HG03378 (cell line): ENCODE results near the gene CARD10.
"Not testable (repeated sequence)": the region's sequence is repeated elsewhere in the genome, so short reads cannot be mapped to it uniquely, and the experiment has no call there.

Source experiments
- ATAC-seq: cut with Tn5 transposase; IDR thresholded peaks from one replicate; pipeline ENCODE4 v1.9.1; 2021; ENCODE audit warnings: mild to moderate bottlenecking, moderate library complexity; ENCODE audit not compliant: unreplicated experiment

The CARD10 gene

DNA sequence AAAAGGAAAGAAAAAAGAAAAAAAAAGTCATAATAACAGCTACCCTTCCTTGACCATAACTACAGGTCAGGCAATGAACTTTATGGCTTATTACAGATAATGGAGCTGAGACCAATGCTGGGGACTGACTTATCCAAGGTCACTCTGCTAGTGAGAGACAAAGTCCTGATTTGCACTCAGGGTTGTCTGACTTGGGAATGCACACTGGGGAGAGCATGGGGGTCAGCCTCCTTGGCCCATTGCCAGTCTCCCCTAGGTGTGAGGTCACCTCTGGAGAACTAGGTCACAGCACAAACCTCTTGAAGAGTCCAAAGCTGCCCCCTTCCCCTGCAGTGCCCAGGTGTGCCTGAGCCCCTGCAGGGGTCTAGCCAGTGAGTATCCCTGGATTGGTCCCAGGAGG lies 35.8 kb upstream of the CARD10 start:
- ATAC-seq: no peak

DNA sequence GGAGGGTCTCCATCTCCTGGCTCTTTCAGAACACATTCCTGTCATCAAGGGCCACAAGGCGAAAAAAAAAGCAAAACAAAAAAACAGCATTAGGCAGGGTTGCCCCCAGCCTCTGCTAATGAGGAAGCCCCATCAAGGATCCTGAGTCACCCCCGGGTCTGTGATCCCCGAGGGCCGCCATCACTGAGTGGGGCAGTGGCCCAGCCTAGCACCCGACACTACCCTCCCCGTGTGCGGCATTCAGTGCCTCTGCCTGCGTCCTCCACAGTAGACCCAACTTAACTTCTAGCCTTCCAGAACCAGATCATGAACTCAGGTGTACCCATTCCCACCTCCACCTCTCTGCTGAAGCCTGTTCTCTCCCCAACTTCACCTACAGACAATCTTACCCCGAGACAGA lies 34.5 kb upstream of the CARD10 start:
- no peak for ATAC-seq

DNA sequence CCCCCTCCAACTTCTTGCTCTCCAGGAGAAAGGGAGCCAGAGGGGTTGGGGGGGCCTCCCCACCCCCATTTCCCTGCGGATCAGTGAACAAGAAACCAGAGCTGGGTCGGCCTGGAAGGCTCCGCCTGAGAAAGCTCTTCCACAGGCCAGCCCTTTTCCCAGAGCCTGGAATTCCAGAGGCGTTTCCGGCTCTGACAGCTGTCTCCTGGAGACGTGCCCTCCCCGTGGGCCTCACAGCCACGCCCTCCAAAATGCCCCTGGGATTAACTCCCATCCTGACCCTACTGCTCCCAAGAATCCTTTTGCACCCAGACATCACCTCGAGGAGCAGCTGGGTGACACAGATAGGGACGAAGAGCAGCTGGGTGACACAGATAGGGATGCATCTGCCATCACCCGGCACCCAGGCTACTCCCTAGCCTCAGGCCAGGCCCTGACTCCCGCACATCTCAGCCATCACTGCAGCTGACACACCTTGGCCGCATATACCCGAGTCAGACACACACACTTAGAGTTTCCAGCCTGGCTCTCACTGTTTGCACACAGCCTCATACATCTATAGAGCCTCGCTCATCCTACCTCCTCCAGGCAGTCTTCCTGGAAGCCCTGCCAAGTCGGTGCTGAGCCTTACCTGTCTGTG lies 33.4 kb upstream of the CARD10 start:
- no peak for ATAC-seq

DNA sequence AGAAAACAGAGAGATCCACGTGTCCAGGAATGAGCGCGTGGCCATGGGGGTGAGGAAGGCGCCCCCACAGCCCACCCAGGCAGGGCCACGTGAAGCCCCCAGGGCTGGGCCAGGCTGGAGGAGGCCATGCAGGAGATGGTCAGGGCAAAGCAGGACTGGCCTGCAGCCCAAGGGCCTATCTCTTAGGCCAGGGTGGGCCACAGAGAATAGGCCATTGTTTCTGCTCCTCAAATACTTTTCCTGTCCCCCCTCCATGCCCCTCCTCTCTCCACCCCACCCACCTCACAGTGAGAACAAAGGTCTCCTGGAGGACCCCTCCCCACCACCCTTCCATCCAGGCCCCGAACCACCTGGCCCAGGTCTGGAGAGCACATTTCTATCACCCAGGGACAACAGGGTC lies 32.8 kb upstream of the CARD10 start:
- ATAC-seq: no peak

DNA sequence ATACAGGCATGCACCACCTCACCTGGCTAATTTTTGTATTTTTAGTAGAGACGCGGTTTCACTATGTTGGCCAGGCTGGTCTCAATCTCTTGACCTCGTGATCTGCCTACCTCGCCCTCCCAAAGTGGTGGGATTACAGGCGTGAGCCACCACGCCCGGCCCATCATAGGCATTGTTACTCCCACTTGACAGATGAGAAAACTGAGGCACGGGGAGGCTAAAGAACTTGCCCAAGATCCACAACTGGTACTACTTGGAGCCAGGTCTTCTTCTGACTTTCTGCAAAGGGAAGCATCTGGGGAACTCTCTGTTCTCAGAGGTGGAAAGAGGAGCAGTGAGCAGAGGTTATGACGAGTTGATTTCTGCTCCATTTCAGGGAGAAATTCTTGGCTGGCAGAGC lies 31.7 kb upstream of the CARD10 start:
- not testable (repeated sequence) for ATAC-seq

DNA sequence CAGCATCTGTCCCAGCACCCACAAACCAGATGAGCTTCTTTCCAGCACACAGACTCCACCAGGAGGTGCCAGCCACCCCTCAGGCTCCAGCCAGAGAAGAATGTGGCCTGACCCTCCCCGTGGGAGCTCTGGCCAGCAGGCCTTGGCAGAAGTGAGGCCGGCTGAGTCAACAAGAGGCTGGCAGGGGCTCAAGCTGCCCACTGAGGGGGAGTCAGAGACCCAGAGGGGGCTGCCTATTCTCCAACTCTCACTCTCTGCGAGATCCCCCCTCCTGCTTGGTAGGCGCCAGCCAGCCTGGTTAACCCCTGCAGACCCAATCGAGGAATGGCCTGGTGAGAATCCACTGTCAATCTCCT lies 30.5 kb upstream of the CARD10 start:
- ATAC-seq: no peak

DNA sequence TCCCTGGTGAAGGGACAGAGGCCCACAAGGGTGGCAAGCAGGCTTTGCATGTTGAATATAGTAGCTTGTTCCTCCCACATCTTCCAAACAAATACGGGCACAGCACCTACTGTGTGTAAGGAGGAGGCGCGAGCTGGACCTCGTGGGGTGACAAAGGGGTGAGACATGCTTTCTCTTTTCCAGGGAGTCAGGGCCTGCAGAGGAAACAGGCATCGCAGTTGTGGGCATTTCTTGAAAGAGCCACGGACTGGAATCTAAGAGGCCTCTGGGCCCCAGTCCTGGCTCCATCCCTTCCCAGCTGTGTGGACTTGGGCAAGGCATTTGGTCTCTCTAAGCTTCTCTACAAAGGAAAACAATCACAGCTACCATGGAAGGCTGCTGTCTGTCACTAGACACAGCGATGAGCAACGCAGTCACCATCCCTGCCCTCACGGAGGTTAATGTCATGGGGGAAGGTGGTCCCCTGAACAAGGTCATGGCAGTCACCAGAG lies 28.1 kb upstream of the CARD10 start:
- ATAC-seq: no peak

DNA sequence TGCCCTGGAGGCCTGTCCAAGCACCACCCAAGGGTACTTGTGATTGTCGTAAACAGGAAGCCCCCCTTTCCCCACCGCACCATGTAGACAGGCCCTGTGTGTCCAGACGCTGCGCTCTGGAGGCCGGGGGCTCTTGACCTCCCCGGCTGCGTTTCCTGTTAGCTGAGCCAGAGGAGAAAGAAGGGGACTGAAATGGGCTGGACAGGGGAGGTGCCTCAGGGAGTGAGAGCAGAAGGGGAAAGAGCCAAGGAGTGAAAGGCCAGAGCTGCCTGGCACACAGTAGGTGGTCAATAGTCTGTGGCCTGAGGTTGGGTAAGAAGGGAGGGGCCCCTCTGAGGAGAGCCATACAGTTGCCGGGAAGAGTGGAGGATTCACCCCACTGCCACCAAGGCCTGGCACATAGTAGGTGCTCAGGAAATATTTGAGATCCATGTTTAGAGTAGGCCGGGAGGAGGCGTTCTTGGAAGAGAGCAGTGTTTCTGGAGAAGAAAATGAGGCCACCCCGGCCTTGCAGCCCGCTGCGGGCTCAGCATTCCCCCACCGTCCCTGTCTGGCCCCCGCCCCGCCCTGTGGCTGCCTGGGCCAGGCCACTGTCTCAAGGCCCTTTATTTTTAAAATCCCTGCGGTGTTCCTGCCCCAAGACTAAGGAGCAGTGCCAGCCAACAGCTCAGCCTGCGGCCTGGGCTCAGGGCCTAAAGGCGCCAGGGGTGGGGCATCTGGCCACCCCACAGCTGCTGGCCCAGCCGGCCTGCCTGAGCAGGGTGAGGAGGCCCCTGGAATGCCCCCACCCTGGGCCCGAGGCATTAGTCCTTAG lies 27.4 kb upstream of the CARD10 start:
- ATAC-seq: no peak

DNA sequence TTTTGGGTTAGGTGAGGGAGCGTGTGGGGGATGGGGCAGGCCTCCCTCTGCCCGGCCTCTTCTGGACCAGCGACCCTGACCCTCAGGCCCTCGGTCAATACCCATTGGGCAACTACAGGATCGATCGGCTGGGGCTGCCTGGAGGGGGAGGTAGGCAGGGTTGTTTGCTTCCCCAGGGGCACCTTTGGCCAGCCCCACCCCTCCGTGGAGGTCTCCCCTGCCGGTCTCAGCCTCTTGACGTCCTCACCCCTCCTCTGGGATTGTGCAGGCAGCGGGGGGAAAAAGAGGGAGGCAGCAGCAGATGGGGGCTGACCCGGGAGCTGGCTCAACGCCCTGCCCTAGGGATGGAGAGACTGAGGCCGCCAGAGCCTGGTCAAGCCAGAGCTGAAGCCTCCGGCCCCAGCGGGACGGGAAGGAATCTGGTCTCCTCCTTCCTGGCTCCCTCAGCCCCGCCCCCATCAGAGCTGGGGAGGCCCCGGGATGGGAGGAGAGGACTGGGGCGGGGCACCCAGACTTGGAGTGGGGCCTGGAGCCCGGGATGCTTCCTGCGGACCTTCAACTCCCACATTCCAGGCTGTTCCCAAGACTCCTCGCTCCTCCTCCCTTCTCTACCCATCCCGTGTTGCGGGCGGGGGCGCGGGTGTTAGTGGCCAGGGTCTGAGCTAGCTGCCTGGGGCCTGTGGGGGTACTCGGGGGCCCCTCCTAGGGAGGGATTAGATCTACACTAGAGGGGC lies 26.7 kb upstream of the CARD10 start:
- no peak for ATAC-seq

DNA sequence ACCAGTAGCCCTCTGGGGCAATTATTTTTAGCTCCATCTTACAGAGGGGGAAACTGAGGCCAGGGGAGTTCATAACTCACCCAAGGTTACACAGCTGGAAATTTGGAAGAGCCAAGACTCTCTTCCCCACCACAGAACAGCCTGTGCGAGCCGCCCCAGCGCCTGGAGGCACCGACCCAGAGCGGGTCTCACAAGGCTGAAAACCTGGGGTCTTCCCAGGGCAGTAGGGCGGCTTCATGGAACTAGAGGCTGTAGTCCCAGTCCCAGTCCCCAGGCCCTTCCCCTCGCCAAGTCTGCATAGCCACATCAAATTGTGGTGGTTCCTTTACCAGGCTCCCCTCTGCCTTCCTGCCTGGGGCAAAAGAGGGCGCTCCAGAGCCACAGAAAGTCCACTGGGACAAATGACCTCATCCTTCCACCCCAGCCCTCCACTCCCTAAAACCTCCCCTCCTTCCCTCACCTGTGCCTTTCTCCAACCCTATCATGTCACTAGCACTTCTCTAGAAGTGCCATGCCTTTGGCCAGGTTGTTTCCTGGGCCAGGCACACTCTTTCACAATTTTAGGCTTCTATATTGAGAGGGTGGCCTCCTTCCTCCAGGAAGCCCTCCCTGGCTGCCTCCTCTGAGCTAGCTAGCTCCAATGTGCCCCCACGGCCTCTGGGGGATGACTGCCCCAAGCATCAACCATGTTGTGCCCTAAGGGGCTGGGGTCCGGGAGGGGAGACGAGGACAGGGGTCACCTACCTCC lies 25.9 kb upstream of the CARD10 start:
- ATAC-seq: no peak

DNA sequence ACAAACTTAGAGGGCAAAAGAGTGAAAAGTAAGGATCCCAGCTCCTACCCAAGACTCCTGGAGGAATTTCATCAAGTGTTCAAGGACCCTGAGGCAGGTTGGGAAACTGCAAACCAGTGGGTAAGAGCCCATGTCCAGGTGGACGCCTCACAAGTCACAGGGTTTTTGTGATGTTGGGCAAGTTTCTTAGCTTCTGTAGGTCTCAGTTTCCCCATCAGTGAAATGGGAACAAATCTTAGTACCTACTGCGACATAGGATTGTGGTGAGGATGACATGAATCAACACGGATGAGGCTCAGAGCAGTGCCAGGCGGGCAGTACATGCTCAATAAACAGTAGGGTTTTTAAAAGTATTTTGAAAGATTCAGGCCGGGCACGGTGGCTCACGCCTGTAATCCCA lies 23.7 kb upstream of the CARD10 start:
- ATAC-seq: no peak

DNA sequence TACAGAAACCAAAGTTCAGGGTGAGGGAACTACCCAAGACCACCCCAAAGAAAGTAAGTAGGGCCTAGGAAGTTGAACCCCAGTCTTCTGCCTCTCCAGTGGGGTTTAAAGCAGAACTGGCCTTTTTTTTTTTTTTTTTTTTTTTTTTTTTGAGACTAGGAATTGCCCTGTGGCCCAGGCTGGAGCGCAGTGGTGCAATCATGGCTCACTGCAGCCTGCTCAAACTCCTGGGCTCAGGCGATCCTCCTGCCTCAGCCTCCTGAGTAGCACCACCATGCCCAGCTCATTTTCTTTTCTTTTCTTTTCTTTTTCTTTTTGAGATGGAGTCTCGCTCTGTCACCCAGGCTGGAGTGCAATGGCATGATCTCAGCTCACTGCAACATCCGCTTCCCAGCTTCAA lies 23.2 kb upstream of the CARD10 start:
- ATAC-seq: not testable (repeated sequence)

DNA sequence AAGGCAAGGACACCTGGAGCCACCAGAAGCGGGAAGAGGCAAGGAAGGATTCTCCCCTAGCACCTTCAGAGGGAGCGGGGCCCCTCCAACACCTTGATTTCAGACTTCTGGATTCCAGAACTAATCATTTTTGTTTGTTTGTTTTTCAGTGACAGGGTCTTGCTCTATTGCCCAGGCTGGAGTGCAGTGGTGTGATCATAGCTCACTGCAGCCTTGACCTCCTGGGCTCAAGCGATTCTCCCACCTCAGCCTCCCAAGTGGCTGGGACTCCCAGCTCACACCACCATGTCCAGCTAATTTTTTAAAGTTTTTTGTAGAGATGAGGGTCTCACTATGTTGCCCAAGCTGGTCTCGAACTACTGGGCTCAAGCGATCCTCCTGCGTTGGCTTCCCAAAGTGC lies 20.6 kb upstream of the CARD10 start:
- ATAC-seq: not testable (repeated sequence)

DNA sequence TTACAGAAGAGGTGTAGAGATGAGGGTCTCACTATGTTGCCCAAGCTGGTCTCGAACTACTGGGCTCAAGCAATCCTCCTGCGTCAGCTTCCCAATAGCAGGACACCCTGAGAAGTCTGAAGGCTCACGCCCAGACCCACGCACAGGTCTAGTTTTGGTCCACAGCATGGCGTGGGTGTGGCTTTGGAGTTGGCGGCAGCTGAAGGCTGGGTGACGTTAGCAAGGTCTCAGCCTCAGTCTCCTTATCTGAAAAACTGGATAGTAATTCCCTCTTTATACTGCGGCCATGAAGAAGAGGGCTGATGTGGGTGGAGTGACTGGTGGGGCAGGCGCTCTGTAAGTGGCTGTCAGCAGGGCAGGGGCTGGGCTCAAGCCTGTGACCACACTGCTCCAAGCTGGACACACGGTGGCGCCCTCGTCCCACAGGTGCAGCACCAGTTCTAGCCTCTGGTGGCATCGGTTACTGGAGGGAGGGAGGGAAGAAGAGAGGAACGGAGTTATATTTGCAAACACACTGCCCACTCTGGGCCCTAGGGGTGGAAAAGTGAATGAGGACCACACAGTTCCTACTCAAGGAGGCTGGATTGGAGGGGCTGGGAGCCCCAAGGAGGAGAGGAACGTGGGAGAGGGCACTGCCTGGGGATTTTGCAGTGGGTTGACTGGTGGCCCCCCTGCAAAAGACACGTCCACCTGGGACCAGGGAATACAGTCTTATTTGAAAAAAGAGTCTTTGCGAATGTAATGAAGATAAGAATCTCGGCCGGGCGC lies 19.6 kb upstream of the CARD10 start:
- ATAC-seq: peak; percentile 60

DNA sequence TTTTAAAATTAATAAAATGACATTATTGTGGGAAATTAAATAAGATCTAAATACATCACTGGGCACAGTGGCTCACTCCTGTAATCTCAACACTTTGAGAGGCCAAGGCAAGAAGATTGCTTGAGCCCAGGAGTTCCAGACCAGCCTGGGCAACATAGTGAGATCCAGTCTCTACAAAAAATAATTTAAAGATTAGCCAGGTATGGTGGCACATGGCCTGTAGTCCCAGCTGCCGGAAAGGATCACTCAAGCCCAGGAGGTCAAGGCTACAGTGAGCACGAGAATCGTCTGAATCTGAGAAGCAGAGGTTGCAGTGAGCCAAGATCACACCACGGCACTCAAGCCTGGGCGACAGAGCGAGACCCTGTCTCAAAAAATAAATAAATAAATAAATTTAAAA lies 15.9 kb upstream of the CARD10 start:
- no peak for ATAC-seq

DNA sequence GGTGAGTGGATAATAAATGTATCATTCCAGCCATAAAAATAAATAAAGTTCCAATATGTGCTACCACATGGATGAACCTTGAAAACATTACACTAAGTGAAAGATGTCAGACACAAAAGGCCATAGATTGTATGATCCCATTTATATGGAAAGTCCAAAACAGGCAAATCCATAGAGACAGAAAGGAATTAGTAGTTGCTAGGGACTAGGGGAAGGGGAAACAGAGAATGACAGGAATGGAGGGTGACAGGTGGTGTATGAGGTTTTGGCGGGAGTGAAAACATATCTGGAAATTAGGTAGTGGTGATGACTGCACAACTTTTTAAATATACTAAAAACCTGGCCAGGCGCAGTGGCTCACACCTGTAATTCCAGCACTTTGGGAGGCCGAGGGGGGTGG lies 15.2 kb upstream of the CARD10 start:
- no peak for ATAC-seq

DNA sequence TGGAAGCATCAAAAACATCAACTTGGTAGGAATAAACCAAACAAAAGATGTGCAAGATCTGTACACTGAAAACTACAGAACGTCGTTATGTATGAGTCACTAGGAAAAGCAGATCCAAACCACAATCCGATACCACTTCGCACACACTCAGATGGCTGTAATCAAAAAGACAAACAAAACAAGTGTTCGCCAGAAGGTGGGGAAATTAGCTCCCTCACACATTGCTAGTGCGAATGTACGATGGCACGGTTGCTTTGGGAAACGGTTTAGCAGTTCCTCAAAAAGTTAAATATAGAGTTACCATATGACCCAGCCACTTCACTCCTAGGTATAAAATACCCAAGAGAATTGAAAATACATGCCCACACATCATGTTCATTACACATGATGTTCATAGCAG lies 14.8 kb upstream of the CARD10 start:
- no peak for ATAC-seq

DNA sequence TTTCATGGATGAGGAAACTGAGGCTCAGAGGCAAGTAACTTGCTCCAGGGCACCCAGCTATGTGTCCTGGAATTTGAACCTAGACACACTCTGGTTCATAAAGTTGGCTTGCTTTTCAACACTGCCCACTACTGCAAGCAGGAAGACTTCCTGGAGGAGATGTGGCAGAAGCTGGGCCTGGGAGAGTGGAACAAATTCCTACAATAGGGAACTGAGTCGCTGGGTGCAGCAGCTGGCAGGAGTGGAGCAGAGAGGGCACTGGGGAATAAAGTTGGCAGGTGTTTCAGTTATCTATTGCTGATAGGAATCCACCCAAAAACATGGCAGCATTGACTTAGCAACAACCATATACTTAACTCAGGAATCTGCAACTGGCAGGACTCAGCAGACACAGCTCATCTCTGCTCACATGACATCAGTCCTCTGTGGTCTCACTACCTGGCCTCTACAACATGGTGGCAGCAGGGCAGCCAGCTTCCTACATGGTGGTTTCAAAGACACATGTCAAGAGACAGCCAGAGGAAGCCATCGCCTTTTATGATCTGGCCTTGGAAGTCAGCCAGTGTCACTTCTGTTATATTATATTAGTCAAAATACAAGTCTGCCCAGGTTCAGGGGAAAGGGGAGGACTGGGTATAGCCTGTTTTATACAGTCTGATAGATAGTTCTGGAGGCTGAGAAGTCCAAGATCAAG lies 10.6 kb upstream of the CARD10 start:
- ATAC-seq: no peak

DNA sequence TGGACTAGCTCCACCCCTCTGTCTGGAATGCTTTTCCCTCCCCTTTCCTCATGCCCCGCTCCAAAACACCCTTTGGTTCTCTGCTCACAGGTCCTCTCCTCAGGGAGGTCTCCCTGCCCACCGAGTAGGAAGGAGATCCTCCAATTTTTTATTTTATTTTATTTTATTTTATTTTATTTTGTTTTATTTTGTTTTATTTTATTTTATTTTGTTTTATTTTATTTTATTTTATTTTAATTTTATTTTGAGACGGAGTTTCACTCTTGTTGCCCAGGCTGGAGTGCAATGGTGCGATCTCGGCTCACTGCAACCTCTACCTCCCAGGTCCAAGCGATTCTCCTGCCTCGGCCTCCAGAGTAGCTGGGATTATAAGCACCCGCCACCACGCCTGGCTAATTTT lies 8.7 kb upstream of the CARD10 start:
- ATAC-seq: not testable (repeated sequence)
